Mucosa of descending colon (tissue), 3 donors: ENCODE measurements around the gene ATF7IP. TPM values are rescaled to one million over a fixed set of nuclear protein-coding genes. Genes with fewer than 3 reads are reported as not detected.

Source experiments
- ATAC-seq: fragments of 200-7000 bp; cut with Tn5 transposase; one replicate; pipeline ENCODE4 v1.9.1; 2020; ENCODE audit warnings: mild to moderate bottlenecking, moderate library complexity
- DNase-seq, 3 donors: peaks; one replicate each; pipeline ENCODE4 v3.0.0-alpha.2; 2020
- H3K36me3 ChIP-seq: fragments of 200-600 bp; one replicate; pipeline ENCODE4 v1.8.0; 2021; ENCODE audit warnings: low read depth, mild to moderate bottlenecking
- H3K4me1 ChIP-seq: fragments of 200-600 bp; one replicate; pipeline ENCODE4 v1.8.0; 2021; ENCODE audit warnings: low read depth, mild to moderate bottlenecking
- H3K4me3 ChIP-seq: fragments of 200-600 bp; one replicate; pipeline ENCODE4 v1.8.0; 2021; ENCODE audit warnings: mild to moderate bottlenecking
- H3K9me3 ChIP-seq: fragments of 200-600 bp; one replicate; pipeline ENCODE4 v1.8.0; 2021; ENCODE audit warnings: mild to moderate bottlenecking
- CTCF ChIP-seq: fragments of 200-600 bp; IDR thresholded peaks from one replicate; pipeline ENCODE4 v1.8.0; 2022; ENCODE audit warnings: antibody characterized with exemption, mild to moderate bottlenecking
- intact Hi-C, 2 donors: fragments of 100-400 bp; cut with DNase I in 1 of 2; cut with micrococcal nuclease in 1 of 2; formaldehyde crosslinking; loops; one replicate each; pipeline versions ENCODE4 v1.11.0 to v1.11.1; 2022; cut with DNase I, micrococcal nuclease
- total RNA-seq, 3 donors: library from RNA; stranded (reverse); fragmentation: NEBNext Ultra II Directional in 2 of 3; extraction: Animal tissue kit (Norgen Biotek cat#: 25700) in 2 of 3; gene quantifications; one replicate each; pipeline versions ENCODE4 v1.2.1 to v1.2.4, GENCODE V29; 2021 to 2023
- donor health status: DM: no; HTN: no; CAD: no; lungs with moderate emphysema.
- donor health status: DM: no; HTN: no; CAD: no.
- donor health status: DM: no; HTN: yes; CAD: no.

The ATF7IP gene
- total RNA-seq, 3 donors from 2014 or later: 40.3 to 84.1 (median 63.2) TPM

GRCh38 chr12:14387219-14387871 is 21.9 kb downstream of the ATF7IP start:
- intact Hi-C loops: no loop called here
- ATAC-seq (no peak), DNase-seq (no peak)
- Histone ChIP-seq H3K36me3 (no peaks in the 10 kb centered on the region), H3K4me3 (no peak overlapping the region), H3K4me1 (peaks cover 8% of the 10 kb centered on the region), H3K9me3 (no peaks in the 10 kb centered on the region)
- no peak for TF ChIP-seq CTCF

GRCh38 chr12:14390449-14390848 is 25.0 kb downstream of the ATF7IP start:
- intact Hi-C loops: no loop called here
- Histone ChIP-seq H3K4me1 (peaks cover 9% of the 10 kb centered on the region), H3K4me3 (no peak overlapping the region), H3K9me3 (no peaks in the 10 kb centered on the region), H3K36me3 (no peaks in the 10 kb centered on the region)
- TF ChIP-seq CTCF: no peak
- no peak for ATAC-seq
- DNase-seq: no peak

GRCh38 chr12:14390870-14391530 is 25.5 kb downstream of the ATF7IP start:
- peaks cover 9% of the 10 kb centered on the region for H3K4me1 ChIP-seq
- TF ChIP-seq CTCF: no peak

GRCh38 chr12:14393751-14394150 is 28.3 kb downstream of the ATF7IP start:
- H3K36me3 ChIP-seq: no peaks in the 10 kb centered on the region
- no peak for ATAC-seq
- no peaks in the 10 kb centered on the region for H3K9me3 ChIP-seq
- H3K4me3 ChIP-seq: no peak overlapping the region
- no peak for TF ChIP-seq CTCF
- peaks cover 9% of the 10 kb centered on the region for H3K4me1 ChIP-seq
- DNase-seq: no peak
- intact Hi-C loops: no loop called here

More at GRCh38 chr12:14390870-14391530, 25.5 kb downstream of the ATF7IP start:
- H3K9me3 ChIP-seq: no peaks in the 10 kb centered on the region
- intact Hi-C loops: no loop called here
- no peak overlapping the region for H3K4me3 ChIP-seq
- no peak for ATAC-seq
- no peak for DNase-seq
- H3K36me3 ChIP-seq: no peaks in the 10 kb centered on the region

GRCh38 chr12:14394317-14395073 is 29.0 kb downstream of the ATF7IP start:
- Histone ChIP-seq H3K4me3 (no peak overlapping the region), H3K9me3 (no peaks in the 10 kb centered on the region), H3K36me3 (no peaks in the 10 kb centered on the region), H3K4me1 (peaks cover 9% of the 10 kb centered on the region)
- DNase-seq (peak in 1 of 3 donors; percentile 46), ATAC-seq (peak; percentile 91)
- TF ChIP-seq CTCF: no peak
- intact Hi-C loops: no loop called here
